Adrenal gland (tissue), 12 donors: ENCODE measurements around the gene CARD19. TPM values are rescaled to one million over a fixed set of nuclear protein-coding genes. Genes with fewer than 3 reads are reported as not detected.
A peak's percentile ranks its signal among the peaks of the same experiment; 100 is the strongest.

Experiments
- DNase-seq, 7 donors: peaks; one replicate each; pipeline ENCODE4 v3.0.0-alpha.2; 2019 to 2020
- H3K27ac ChIP-seq, 5 donors: fragments of 200-600 bp; sonication (generic) in 4 of 5; 1 replicate in 3 of 5; 2 replicates in 2 of 5; pipeline versions ENCODE4 v1.5.1 to v1.8.0; 2016 to 2020; ENCODE audit warnings: mild to moderate bottlenecking in 1 of 5
- H3K27me3 ChIP-seq: fragments of 200-600 bp; 2 replicates; pipeline ENCODE4 v1.8.0; 2021
- H3K36me3 ChIP-seq, 2 donors: fragments of 200-600 bp; replicated peaks in 1 of 2; 1 replicate in 1 of 2; 2 replicates in 1 of 2; pipeline versions ENCODE4 v1.5.1 to v1.8.0; 2018 to 2022
- H3K4me1 ChIP-seq, 2 donors: fragments of 200-600 bp; replicated peaks in 1 of 2; 1 replicate in 1 of 2; 2 replicates in 1 of 2; pipeline versions ENCODE4 v1.5.1 to v1.8.0; 2018 to 2021
- H3K4me3 ChIP-seq, 4 donors: fragments of 200-600 bp; sonication (generic) in 3 of 4; one replicate each; pipeline ENCODE4 v1.5.1; 2016 to 2018
- H3K9me3 ChIP-seq, 3 donors: fragments of 200-600 bp; sonication (generic) in 1 of 3; replicated peaks in 1 of 3; 1 replicate in 2 of 3; 2 replicates in 1 of 3; pipeline versions ENCODE4 v1.5.1 to v1.8.0; 2016 to 2021
- CTCF ChIP-seq, 6 experiments: fragments of 450-650 bp in 4 of 6; fragments of 200-600 bp in 2 of 6; sonication (generic) in 1 of 6; IDR thresholded peaks; 1 replicate in 5 of 6; 2 replicates in 1 of 6; pipeline versions ENCODE4 v1.5.1 to v1.8.0; 2016 to 2021; ENCODE audit warnings: antibody characterized with exemption in 6 of 6, mild to moderate bottlenecking in 2 of 6, moderate library complexity in 1 of 6
- POLR2A ChIP-seq, 2 donors: fragments of 450-650 bp; IDR thresholded peaks; one replicate each; pipeline ENCODE4 v1.6.1; 2017; ENCODE audit warnings: antibody characterized with exemption in 2 of 2, mild to moderate bottlenecking in 2 of 2, moderate library complexity in 1 of 2
- WGBS, 4 donors: extraction: QIAGEN DNeasy Blood & Tissue Kit in 2 of 4; methylation state at CpG; one replicate each; pipeline versions ENCODE4 v1.1.5 to v1.1.7; 2013 to 2017; 5-methylcytosine and 5-hydroxymethylcytosine counted together
- intact Hi-C, 2 donors: fragments of 100-400 bp; cut with DNase I; formaldehyde crosslinking; loops; one replicate each; pipeline versions ENCODE4 v1.14.1 to v1.15.0; 2022 to 2023
- polyA plus RNA-seq, 3 donors: library from polyadenylated mRNA; stranded (reverse); fragments of 200-250 nt in 2 of 3; fragments of 350-450 nt in 1 of 3; fragmentation: Illumina TruSeq in 1 of 3; extraction: RNeasy Lipid Tissue Mini Kit (QIAGEN cat#74804) in 1 of 3; gene quantifications; one replicate each; pipeline ENCODE4 v1.2.3, GENCODE V29; 2013 to 2014
- total RNA-seq, 9 donors: library from RNA; depleted of rRNA in 4 of 9; stranded (reverse); fragments of >200 nt in 4 of 9; fragments of 120-200 nt in 1 of 9; fragmentation: NEBNext Ultra II Directional in 1 of 9; extraction: Animal tissue kit (Norgen Biotek cat#: 25700) in 1 of 9; gene quantifications; one replicate each; pipeline versions ENCODE4 v1.1.0 to v1.2.4, GENCODE V29; 2013 to 2023
- donor health status: healthy with polysubstance abuse.
- donor health status: Bipolar disorder and iron deficiency.
- donor health status: DM: yes; HTN: yes; CAD: no.
- donor health status: DM: no; HTN: no; CAD: no.
- donor health status: DM: no; HTN: no; CAD: no.
- donor health status: DM: yes; HTN: yes; CAD: no.

Gene CARD19
- total and polyA plus RNA-seq, 12 donors = 10.7 to 75.0 (median 41.3) TPM

- intact Hi-C loops = no loop called here
- Histone ChIP-seq H3K4me3 (no peak overlapping the region), H3K4me1 (no peaks in the 10 kb centered on the region), H3K27me3 (no peaks in the 10 kb centered on the region), H3K27ac (no peak overlapping the region), H3K36me3 (no peaks in the 10 kb centered on the region), H3K9me3 (no peaks in the 10 kb centered on the region)
- no peak for DNase-seq
- TF ChIP-seq CTCF (IDR thresholded peaks at IDR 0.05) = no peak
- no peak for TF ChIP-seq POLR2A (IDR thresholded peaks at IDR 0.05)
- WGBS, 4 donors = 67 to 88% (median 75%) methylated on average over 2 of the region's 2 CpGs
Measured at GRCh38 chr9:93147632-93148031, 51.6 kb downstream of the CARD19 start.

- H3K4me1 ChIP-seq = no peaks in the 10 kb centered on the region
- H3K27ac ChIP-seq = no peak overlapping the region
- H3K4me3 ChIP-seq = no peak overlapping the region
- H3K27me3 ChIP-seq = no peaks in the 10 kb centered on the region
- no peak for DNase-seq
- no peak for TF ChIP-seq POLR2A (IDR thresholded peaks at IDR 0.05)
- intact Hi-C loops = no loop called here
- H3K9me3 ChIP-seq = no peaks in the 10 kb centered on the region
- H3K36me3 ChIP-seq = no peaks in the 10 kb centered on the region
- 80 to 100% (median 86%) methylated on average over 1 to 2 of the region's 2 CpGs for WGBS, 4 donors
Measured at GRCh38 chr9:93148721-93149120, 52.7 kb downstream of the CARD19 start.

GRCh38 chr9:93149361-93149760, 53.3 kb downstream of the CARD19 start:
- no peaks in the 10 kb centered on the region for H3K36me3 ChIP-seq
- no peaks in the 10 kb centered on the region for H3K27me3 ChIP-seq
- H3K4me3 ChIP-seq = no peak overlapping the region
- H3K4me1 ChIP-seq = no peaks in the 10 kb centered on the region
- TF ChIP-seq CTCF (IDR thresholded peaks at IDR 0.05) = no peak
- H3K9me3 ChIP-seq = no peaks in the 10 kb centered on the region
- intact Hi-C loops = no loop called here
- no peak overlapping the region for H3K27ac ChIP-seq
- no peak for DNase-seq
- WGBS, 4 donors = 20 to 42% (median 39%) methylated on average over 1 of the region's 1 CpG

- TF ChIP-seq CTCF (IDR thresholded peaks at IDR 0.05) = no peak
- no peak for TF ChIP-seq POLR2A (IDR thresholded peaks at IDR 0.05)
- Histone ChIP-seq H3K4me3 (no peak overlapping the region), H3K9me3 (no peaks in the 10 kb centered on the region), H3K27me3 (no peaks in the 10 kb centered on the region), H3K36me3 (no peaks in the 10 kb centered on the region), H3K27ac (no peak overlapping the region), H3K4me1 (no peaks in the 10 kb centered on the region)
- 77 to 88% (median 82%) methylated on average over 7 to 10 of the region's 10 CpGs for WGBS, 4 donors
- intact Hi-C loops = no loop called here
- DNase-seq = no peak
Measured at GRCh38 chr9:93151097-93151784, 55.2 kb downstream of the CARD19 start.

- Histone ChIP-seq H3K27me3 (no peaks in the 10 kb centered on the region), H3K27ac (no peak overlapping the region), H3K36me3 (no peaks in the 10 kb centered on the region), H3K9me3 (no peaks in the 10 kb centered on the region), H3K4me3 (no peak overlapping the region), H3K4me1 (no peaks in the 10 kb centered on the region)
- WGBS, 4 donors = 78 to 81% (median 81%) methylated on average over 13 to 14 of the region's 14 CpGs
- TF ChIP-seq POLR2A (IDR thresholded peaks at IDR 0.05) (no peak), CTCF (IDR thresholded peaks at IDR 0.05) (peak; percentile 15 to 48 (median 34))
- DNase-seq = peak in 2 of 7 donors; percentile 42 to 59
- intact Hi-C loops = no loop called here
Measured at GRCh38 chr9:93154293-93154903, 58.4 kb downstream of the CARD19 start.
